ENCODE data around the gene CRLF2. TPM values are rescaled to one million over a fixed set of nuclear protein-coding genes. Genes with fewer than 3 reads are reported as not detected.

Gene CRLF2
- total and polyA plus RNA-seq, 2 of the 8 experiments (the other 6 are each of a cell fraction or from before 2014, with no cell fraction given): 0.06 TPM; not detected in 1

- Histone ChIP-seq H3K18ac (ENCODE audit: extremely low read depth, low read length) (peak overlapping the region; percentile 38; the same call in 1 of the 2 replicates), H3K4ac (replicated peaks; ENCODE audit: insufficient read length, low read depth, low read length) (no peak overlapping the region), H2BK20ac (ENCODE audit: low read length) (peak overlapping the region; percentile 82; the same call in 1 of the 2 replicates), H2AK5ac (ENCODE audit: low read depth, low read length) (no peak overlapping the region), H3K4me2 (ENCODE audit: insufficient read depth in 1 of 2, low read depth in 2 of 2, low read length in 2 of 2) (no peak overlapping the region), H3K56ac (replicated peaks; ENCODE audit: insufficient read length, low read depth, low read length) (no peak overlapping the region), H3K4me1 (replicated peaks in 1 of 4; ENCODE audit: control insufficient read depth in 3 of 4, insufficient read depth in 4 of 4, low read length in 3 of 4) (peaks cover 4 to 8% (median 4%) of the 10 kb centered on the region in 4 experiments; a peak in 5 of 7 replicates), H3K23me2 (ENCODE audit: low read depth, low read length) (no peaks in the 10 kb centered on the region), H2BK12ac (ENCODE audit: low read depth, low read length) (no peak overlapping the region), H2BK120ac (replicated peaks; ENCODE audit: low read depth, low read length) (no peak overlapping the region), H3K14ac (ENCODE audit: insufficient read length) (no peak overlapping the region), H2BK5ac (ENCODE audit: low read depth, low read length) (peak overlapping the region; percentile 75; the same call in 1 of the 2 replicates), H3K4me3 (ENCODE audit: extremely low read depth in 1 of 4, insufficient read depth in 2 of 4, low read depth in 3 of 4, low read length in 4 of 4) (no peak overlapping the region), H3K79me2 (ENCODE audit: control insufficient read depth in 1 of 2, insufficient read depth in 2 of 2, low read length in 2 of 2) (no peaks in the 10 kb centered on the region), H3K9ac (replicated peaks in 1 of 4; ENCODE audit: extremely low read depth in 1 of 4, low read depth in 3 of 4, low read length in 3 of 4) (no peak overlapping the region), H4K91ac (replicated peaks; ENCODE audit: insufficient read length, low read length) (no peak overlapping the region), H3K79me1 (ENCODE audit: low read depth, low read length) (no peaks in the 10 kb centered on the region), H2AFZ (ENCODE audit: low read length) (no peak overlapping the region; the same call in 1 of the 2 replicates), H3K23ac (ENCODE audit: insufficient read length) (no peak overlapping the region), H2BK15ac (ENCODE audit: low read length) (0 out of 2 replicates have a peak overlapping the region, but pooled peaks have one; percentile 61), H3K9me3 (ENCODE audit: insufficient read depth in 2 of 2, low read depth in 1 of 2, low read length in 1 of 2) (no peaks in the 10 kb centered on the region), H3K27ac (ENCODE audit: low read depth, low read length) (no peak overlapping the region), H3K27me3 (replicated peaks in 1 of 4; ENCODE audit: control insufficient read depth in 3 of 4, extremely low read depth in 1 of 4, insufficient read depth in 3 of 4, low read length in 3 of 4) (no peaks in the 10 kb centered on the region), H4K20me1 (replicated peaks in 1 of 2; ENCODE audit: control insufficient read depth in 1 of 2, insufficient read depth in 2 of 2, low read length in 2 of 2) (no peaks in the 10 kb centered on the region), H4K8ac (ENCODE audit: extremely low read depth, insufficient read depth, low read length) (peak overlapping the region; percentile 89; the same call in 1 of the 2 replicates), H4K5ac (ENCODE audit: insufficient read length, low read depth, low read length) (no peak overlapping the region), H3K36me3 (ENCODE audit: control insufficient read depth in 2 of 4, insufficient read depth in 4 of 4, low read length in 3 of 4) (no peaks in the 10 kb centered on the region)
- DNase-seq (ENCODE audit: low read depth in 1 of 2, low spot score in 2 of 2) (peak in 1 of 2 experiments; percentile 31), FAIRE-seq (no peak)
- ChIA-PET CTCF (ENCODE audit: partially characterized antibody) (no interaction called here), POLR2A (ENCODE audit: partially characterized antibody) (no interaction called here)
- WGBS, 2 experiments (ENCODE audit: extremely low coverage in 1 of 2, insufficient coverage in 1 of 2, insufficient read length in 1 of 2, insufficient replicate concordance in 2 of 2, low coverage in 1 of 2, low lambda C conversion rate in 2 of 2, missing lambda C conversion rate in 1 of 2): 90% methylated on average over 9 of the region's 11 CpGs; no CpG with 5 or more reads in 1 of the 2 experiments
- TF ChIP-seq TEAD4 (IDR thresholded peaks at IDR 0.05; ENCODE audit: low read depth, low read length) (no peak), NANOG (IDR thresholded peaks at IDR 0.05; ENCODE audit: insufficient read depth, low read depth, low read length, poor library complexity, severe bottlenecking) (no peak)
Measured at GRCh38 chrX:1181170-1181569, 31.3 kb downstream of the CRLF2 start.
